ENCODE data around the gene ZNF514.

DNA sequence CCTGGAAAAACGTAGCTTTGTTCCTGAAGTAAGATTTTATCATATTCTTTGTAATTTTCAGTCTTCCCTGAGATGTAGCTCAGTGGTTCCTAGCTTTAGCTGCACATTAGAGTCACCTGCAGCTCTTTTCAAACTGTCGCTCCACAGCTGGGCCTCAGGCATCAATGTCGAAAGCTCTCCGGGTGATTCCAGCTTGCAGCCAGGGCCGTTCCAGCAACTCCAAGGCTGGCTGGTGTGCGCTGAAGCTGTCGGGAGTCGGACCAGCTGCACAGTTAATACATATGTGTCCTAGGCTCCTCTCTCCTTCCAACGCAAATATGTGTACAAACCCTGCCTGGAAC is 5.4 kb upstream of the ZNF514 start:
- TF ChIP-seq CTCF (IDR thresholded peaks at IDR 0.05), result no peak
- no peak for TF ChIP-seq POLR2AphosphoS5 (IDR thresholded peaks at IDR 0.05)
- TF ChIP-seq POLR2A (IDR thresholded peaks at IDR 0.05), result no peak
- no peak for TF ChIP-seq EP300 (IDR thresholded peaks at IDR 0.05)
